Stimulated activated CD4-positive, alpha-beta T cell treated with anti-CD3 and anti-CD28 coated beads, TNF-alpha, amount 100 ng/mL, for 1 hour (primary cell): ENCODE results near the gene NGF.

Experiments
- DNase-seq, 3 donors: peaks; one replicate each; pipeline ENCODE4 v3.0.0-alpha.2; 2020; ENCODE audit warnings: low read depth in 3 of 3, low spot score in 1 of 3

The NGF gene

GRCh38 chr1:115337276-115337632 is 795 bp downstream of the NGF start:
- no peak for DNase-seq

- no peak for DNase-seq
Measured at GRCh38 chr1:115336741-115337140, 1.3 kb downstream of the NGF start.

GRCh38 chr1:115332813-115333608 is 5.0 kb downstream of the NGF start:
- DNase-seq: no peak

- no peak for DNase-seq
Measured at GRCh38 chr1:115331558-115332331, 6.3 kb downstream of the NGF start.

GRCh38 chr1:115330480-115331013 is 7.5 kb downstream of the NGF start:
- no peak for DNase-seq

GRCh38 chr1:115329965-115330364 is 8.1 kb downstream of the NGF start:
- DNase-seq: no peak

GRCh38 chr1:115327270-115327669 is 10.8 kb downstream of the NGF start:
- DNase-seq: no peak

GRCh38 chr1:115326419-115326818 is 11.6 kb downstream of the NGF start:
- DNase-seq: no peak

- DNase-seq: no peak
Measured at GRCh38 chr1:115325874-115326273, 12.2 kb downstream of the NGF start.

- no peak for DNase-seq
Measured at GRCh38 chr1:115324649-115325420, 13.2 kb downstream of the NGF start.

- DNase-seq: no peak
Measured at GRCh38 chr1:115323366-115324004, 14.6 kb downstream of the NGF start.

- DNase-seq: no peak
Measured at GRCh38 chr1:115322631-115323030, 15.4 kb downstream of the NGF start.

- DNase-seq: no peak
Measured at GRCh38 chr1:115320377-115320776, 17.7 kb downstream of the NGF start.

GRCh38 chr1:115319706-115320105 is 18.3 kb downstream of the NGF start:
- DNase-seq: no peak

GRCh38 chr1:115317101-115318012 is 20.7 kb downstream of the NGF start:
- no peak for DNase-seq

- no peak for DNase-seq
Measured at GRCh38 chr1:115314765-115315164, 23.3 kb downstream of the NGF start.

GRCh38 chr1:115314092-115314491 is 24.0 kb downstream of the NGF start:
- DNase-seq: no peak

GRCh38 chr1:115313182-115313581 is 24.9 kb downstream of the NGF start:
- no peak for DNase-seq

GRCh38 chr1:115312742-115313141 is 25.3 kb downstream of the NGF start:
- DNase-seq: no peak

- DNase-seq: no peak
Measured at GRCh38 chr1:115311474-115311989, 26.5 kb downstream of the NGF start.
